ENCODE results near the gene PTPRK. TPM values are rescaled to one million over a fixed set of nuclear protein-coding genes. Genes with fewer than 3 reads are reported as not detected.

The PTPRK gene
- total and polyA plus RNA-seq, 10 of the 15 experiments (the other 5 are each of a cell fraction or from before 2014, with no cell fraction given) = 0.23 to 1.9 (median 0.55) TPM

GRCh38 chr6:127990074-127990473 is 530.3 kb downstream of the PTPRK start:
- ChIA-PET RAD21 (ENCODE audit: unreplicated experiment) (no interaction called here), CTCF (no interaction called here), SMC1A (ENCODE audit: uncharacterized antibody, unreplicated experiment) (no interaction called here), POLR2A (no interaction called here)
- no peaks in the 10 kb centered on the region for H3K9me3 ChIP-seq (replicated peaks; ENCODE audit: control insufficient read depth, insufficient read depth, low read length)
- WGBS (ENCODE audit: insufficient coverage, insufficient replicate concordance, low lambda C conversion rate, missing lambda C conversion rate) = 0% methylated on average over 1 of the region's 1 CpG
- ATAC-seq (no peak), DNase-seq (ENCODE audit: low read depth, low spot score) (no peak), FAIRE-seq (no peak)
- no peak for TF ChIP-seq BHLHE40 (IDR thresholded peaks at IDR 0.05; ENCODE audit: borderline replicate concordance in 1 of 2, low read depth in 2 of 2, low read length in 1 of 2)
- TF ChIP-seq PAX8 (IDR thresholded peaks at IDR 0.05) = no peak
- no peak for TF ChIP-seq ELK1 (IDR thresholded peaks at IDR 0.05; ENCODE audit: low read depth, low read length)
- no peak for TF ChIP-seq NBN (IDR thresholded peaks at IDR 0.05)
- TF ChIP-seq SIN3A (IDR thresholded peaks at IDR 0.05; ENCODE audit: low read depth, low read length) = no peak
- TF ChIP-seq RFX5 (IDR thresholded peaks at IDR 0.05; ENCODE audit: low read depth, low read length) = no peak
- no peak for TF ChIP-seq JUNB (IDR thresholded peaks at IDR 0.05)
- TF ChIP-seq EED (IDR thresholded peaks at IDR 0.05; ENCODE audit: low read depth) = no peak
- TF ChIP-seq SIX5 (IDR thresholded peaks at IDR 0.05; ENCODE audit: low read depth, low read length, severe bottlenecking) = no peak
- TF ChIP-seq SP1 (IDR thresholded peaks at IDR 0.05; ENCODE audit: low read depth, low read length) = no peak
- no peak overlapping the region for H3K4me3 ChIP-seq
- intact Hi-C loops (cut with micrococcal nuclease; ENCODE audit: unreplicated experiment) = no loop called here
- no peak overlapping the region for H3K27ac ChIP-seq (ENCODE audit: control insufficient read depth, insufficient read depth)
- in situ Hi-C loops (cut with MboI) = no loop called here
- H3K36me3 ChIP-seq (ENCODE audit: control insufficient read depth in 2 of 2, insufficient read depth in 2 of 2, low read length in 1 of 2) = no peaks in the 10 kb centered on the region
- no peaks in the 10 kb centered on the region for H3K27me3 ChIP-seq (replicated peaks in 1 of 2; ENCODE audit: control insufficient read depth in 2 of 2, insufficient read depth in 2 of 2, low read length in 1 of 2)
- no peaks in the 10 kb centered on the region for H3K79me2 ChIP-seq (ENCODE audit: control insufficient read depth, insufficient read depth, low read length)
- H3K4me2 ChIP-seq (ENCODE audit: control insufficient read depth, insufficient read depth) = no peak overlapping the region
- no peaks in the 10 kb centered on the region for H4K20me1 ChIP-seq (ENCODE audit: control insufficient read depth, insufficient read depth)
- H3K9ac ChIP-seq (ENCODE audit: control insufficient read depth, insufficient read depth, low read length) = no peak overlapping the region
- H3K4me1 ChIP-seq (ENCODE audit: control insufficient read depth, insufficient read depth, low read length) = no peaks in the 10 kb centered on the region
- no peak overlapping the region for H2AFZ ChIP-seq (ENCODE audit: control insufficient read depth, low read depth, low read length)
- BruUV-seq (replicated peaks) = no TSS peak

All from GM12878 (cell line).